ENCODE measurements around the gene MOBP.

Gene MOBP

DNA sequence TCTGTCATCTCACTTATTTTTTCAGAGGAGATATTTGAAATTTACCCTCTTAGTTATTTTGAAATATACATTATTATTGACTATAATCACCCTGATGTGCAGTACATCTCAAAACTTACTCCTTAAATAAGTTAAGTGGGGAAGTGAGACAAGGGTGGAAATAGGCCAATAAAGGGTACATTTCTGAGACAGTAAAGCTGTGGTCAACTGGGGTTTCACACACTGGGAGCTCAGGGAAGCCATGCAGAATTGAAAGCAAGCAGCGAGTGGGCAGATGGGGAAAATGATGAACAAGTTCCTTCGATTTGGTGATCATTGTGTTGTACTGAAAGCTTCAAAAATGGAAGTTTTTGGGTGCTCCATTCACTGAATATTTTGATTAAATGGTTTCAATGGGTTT lies 21.6 kb upstream of the MOBP start:
- no peak overlapping the region for H3K27ac ChIP-seq
- intact Hi-C loops (cut with DNase I; ENCODE audit: low total_unique reads): no loop called here
- no peak for TF ChIP-seq CTCF (IDR thresholded peaks at IDR 0.05)

GRCh38 chr3:39446444-39446843 lies 21.0 kb upstream of the MOBP start:
- Histone ChIP-seq H3K36me3 (no peaks in the 10 kb centered on the region), H3K27me3 (no peaks in the 10 kb centered on the region), H3K27ac (no peak overlapping the region), H3K4me1 (peaks cover 0 to 2% (median 0%) of the 10 kb centered on the region in 4 donors), H3K4me3 (no peak overlapping the region), H3K9me3 (no peaks in the 10 kb centered on the region)
- intact Hi-C loops (cut with DNase I; ENCODE audit: low total_unique reads): no loop called here
- no peak for TF ChIP-seq CTCF (IDR thresholded peaks at IDR 0.05)
- no peak for DNase-seq

More for the DNA sequence above, 21.6 kb upstream of the MOBP start:
- DNase-seq: no peak
- H3K4me1 ChIP-seq: peaks cover 0 to 2% (median 0%) of the 10 kb centered on the region in 4 donors
- no peak overlapping the region for H3K4me3 ChIP-seq
- H3K9me3 ChIP-seq: no peaks in the 10 kb centered on the region
- no peaks in the 10 kb centered on the region for H3K36me3 ChIP-seq
- H3K27me3 ChIP-seq: no peaks in the 10 kb centered on the region

DNA sequence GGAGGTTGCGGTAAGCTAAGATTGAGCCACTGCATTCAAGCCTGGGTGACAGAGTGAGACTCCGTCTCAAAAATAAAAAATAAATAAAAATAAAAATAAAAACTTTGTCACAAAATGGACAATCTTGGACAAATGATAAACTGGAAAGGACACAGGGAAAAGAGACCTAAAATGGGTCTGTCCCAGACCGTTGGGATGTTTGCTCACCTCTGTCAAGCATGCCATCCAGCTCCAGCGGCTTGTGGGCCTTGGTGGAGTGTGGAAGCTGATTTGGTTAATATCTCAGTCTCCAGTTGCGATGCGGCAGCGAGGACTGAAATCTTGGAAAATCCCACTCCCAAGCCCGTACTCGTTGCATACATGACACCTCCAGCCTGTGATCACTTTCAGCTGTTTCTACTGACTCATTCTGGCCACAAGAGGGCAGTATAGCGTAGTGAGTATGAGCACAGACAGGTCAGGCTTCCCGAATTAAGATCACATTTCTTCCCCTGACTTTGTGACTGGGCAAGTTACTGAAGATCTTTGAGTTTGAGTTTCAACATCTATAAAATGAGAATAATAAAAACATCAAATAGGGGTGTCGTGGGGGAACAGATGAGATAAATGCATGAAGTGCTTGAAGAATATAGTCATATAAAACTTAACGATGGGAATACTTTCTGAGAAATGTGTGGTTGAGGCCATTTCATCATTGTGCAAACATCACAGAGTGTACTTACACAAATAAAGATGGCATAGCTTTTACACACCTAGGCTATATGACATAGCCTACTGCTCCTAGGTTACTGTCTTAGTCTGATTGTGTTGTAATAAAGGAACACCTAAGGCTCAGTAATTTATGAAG lies 19.6 kb upstream of the MOBP start:
- Histone ChIP-seq H3K27ac (no peak overlapping the region), H3K27me3 (no peaks in the 10 kb centered on the region), H3K9me3 (no peaks in the 10 kb centered on the region), H3K36me3 (no peaks in the 10 kb centered on the region), H3K4me1 (peaks cover 0 to 2% (median 0%) of the 10 kb centered on the region in 4 donors), H3K4me3 (no peak overlapping the region)
- intact Hi-C loops (cut with DNase I; ENCODE audit: low total_unique reads): no loop called here
- DNase-seq: peak in 1 of 2 donors; percentile 76
- peak; percentile 67 to 82 for TF ChIP-seq CTCF (IDR thresholded peaks at IDR 0.05)

- H3K27ac ChIP-seq: no peak overlapping the region
- no peaks in the 10 kb centered on the region for H3K27me3 ChIP-seq
- H3K4me3 ChIP-seq: no peak overlapping the region
- no peaks in the 10 kb centered on the region for H3K9me3 ChIP-seq
- no peak for DNase-seq
- peaks cover 0 to 2% (median 0%) of the 10 kb centered on the region in 4 donors for H3K4me1 ChIP-seq
- H3K36me3 ChIP-seq: no peaks in the 10 kb centered on the region
- TF ChIP-seq CTCF (IDR thresholded peaks at IDR 0.05): no peak
- intact Hi-C loops (cut with DNase I; ENCODE audit: low total_unique reads): no loop called here
These were observed 18.8 kb upstream of the MOBP start for GRCh38 chr3:39448506-39449233.

GRCh38 chr3:39449796-39450195 lies 17.7 kb upstream of the MOBP start:
- no peak for DNase-seq
- intact Hi-C loops (cut with DNase I; ENCODE audit: low total_unique reads): no loop called here
- Histone ChIP-seq H3K9me3 (no peaks in the 10 kb centered on the region), H3K4me1 (peaks cover 0 to 2% (median 0%) of the 10 kb centered on the region in 4 donors), H3K4me3 (no peak overlapping the region), H3K27me3 (no peaks in the 10 kb centered on the region), H3K36me3 (no peaks in the 10 kb centered on the region), H3K27ac (no peak overlapping the region)
- no peak for TF ChIP-seq CTCF (IDR thresholded peaks at IDR 0.05)
